Measurements from ENCODE around the gene TGFBR3. TPM values are rescaled to one million over a fixed set of nuclear protein-coding genes. Genes with fewer than 3 reads are reported as not detected.

Gene TGFBR3
- total and polyA plus RNA-seq, 2 of the 13 experiments (the other 11 are each of a cell fraction or from before 2014, with no cell fraction given), result 76.5 to 195 TPM

DNA sequence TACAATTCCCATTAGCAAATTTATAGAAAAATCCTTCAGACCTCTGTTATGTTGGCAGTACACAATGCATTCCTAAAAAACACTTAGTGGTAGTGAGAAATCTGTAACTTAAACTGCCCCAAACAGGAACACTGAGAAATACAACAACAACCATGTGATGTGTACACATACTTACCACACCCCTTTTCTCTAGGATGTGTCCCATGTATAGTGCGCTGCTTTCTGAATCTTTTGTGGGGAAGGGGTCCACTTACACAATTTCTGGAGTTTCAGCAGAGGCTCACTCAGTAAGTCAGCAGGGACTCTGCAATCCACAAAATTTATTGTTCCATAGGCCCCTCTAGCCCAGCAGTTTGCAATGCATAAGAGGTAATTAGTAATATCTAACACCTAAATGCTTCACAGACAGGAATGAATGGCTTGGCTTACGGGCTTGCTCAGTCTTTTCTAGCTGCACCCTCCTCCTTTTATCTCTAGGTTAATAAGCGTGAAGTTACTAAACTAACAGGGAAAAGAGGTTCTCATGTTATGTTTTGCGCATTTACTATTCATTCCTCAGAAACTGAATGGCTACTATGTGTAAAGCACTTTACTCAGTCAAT lies 115.2 kb downstream of the TGFBR3 start:
- DNase-seq (ENCODE audit: low spot score) (no peak), FAIRE-seq (no peak), ATAC-seq (no peak)
- no TSS peak for BruUV-seq (replicated peaks)
- TF ChIP-seq RBM22 (optimal IDR thresholded peaks at IDR 0.05; ENCODE audit: low read length), result peak; percentile 94
- TF ChIP-seq HHEX (CRISPR knock-in tag; IDR thresholded peaks at IDR 0.05), result no peak
- Histone ChIP-seq H3K4me2 (ENCODE audit: low read depth, low read length) (no peak overlapping the region), H3K9me3 (ENCODE audit: low read length) (no peaks in the 10 kb centered on the region), H3K27me3 (ENCODE audit: control insufficient read depth in 1 of 2, insufficient read depth in 2 of 2, low read length in 2 of 2) (no peaks in the 10 kb centered on the region), H3K79me2 (ENCODE audit: insufficient read depth, low read length) (peaks cover 40% of the 10 kb centered on the region), H4K20me1 (ENCODE audit: insufficient read depth, low read length) (peaks cover 4% of the 10 kb centered on the region; the same call in 1 of the 2 replicates), H3K4me1 (ENCODE audit: insufficient read depth, low read length) (peaks cover 52% of the 10 kb centered on the region), H3K9ac (ENCODE audit: insufficient read depth, low read depth, low read length) (no peak overlapping the region), H3K4me3 (replicated peaks in 1 of 3; ENCODE audit: insufficient read depth in 1 of 3, low read depth in 2 of 3, low read length in 3 of 3) (no peak overlapping the region), H3K36me3 (replicated peaks in 1 of 2; ENCODE audit: control insufficient read depth in 1 of 2, insufficient read depth in 2 of 2, low read length in 2 of 2) (peaks cover 8 to 54% of the 10 kb centered on the region in 2 experiments), H3K27ac (ENCODE audit: extremely low read length, insufficient read depth, low read length) (no peak overlapping the region), H2AFZ (ENCODE audit: low read length) (no peak overlapping the region)
- in situ Hi-C loops (cut with HindIII; ENCODE audit: extremely low pct_ligation_motif_present, low pct_unique_long_range_greater_than_20kb), result no loop called here
- intact Hi-C loops (cut with micrococcal nuclease; ENCODE audit: unreplicated experiment), result no loop called here
- WGBS (ENCODE audit: low lambda C conversion rate), result 96% methylated on average over 4 of the region's 4 CpGs
- ChIA-PET POLR2A (no interaction called here), CTCF (ENCODE audit: low intra/inter-chr PET ratio, low total read pairs) (no interaction called here)

DNA sequence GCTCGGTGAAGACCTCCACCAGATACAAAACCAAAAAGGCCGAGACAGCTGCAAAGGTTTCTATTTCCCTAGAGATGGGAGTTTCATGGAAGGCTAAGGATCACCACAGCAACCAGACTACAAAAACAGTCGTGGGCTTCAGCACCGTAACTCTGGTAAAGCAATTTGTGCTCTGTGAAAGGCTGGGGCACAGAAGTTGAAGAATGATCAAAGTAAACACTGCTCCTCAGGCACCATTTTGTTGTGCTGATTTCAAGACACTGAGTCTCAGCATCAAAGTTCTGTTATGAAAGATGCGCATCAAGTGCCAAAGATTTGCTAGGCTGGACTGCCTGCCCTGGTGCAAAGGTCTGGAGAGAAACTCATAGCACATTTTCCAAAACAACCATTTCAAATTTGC lies 116.2 kb downstream of the TGFBR3 start:
- Histone ChIP-seq H3K79me2 (ENCODE audit: insufficient read depth, low read length) (peaks cover 39% of the 10 kb centered on the region), H3K9me3 (ENCODE audit: low read length) (no peaks in the 10 kb centered on the region), H3K4me2 (ENCODE audit: low read depth, low read length) (no peak overlapping the region), H3K4me1 (ENCODE audit: insufficient read depth, low read length) (peaks cover 62% of the 10 kb centered on the region), H3K27me3 (ENCODE audit: control insufficient read depth in 1 of 2, insufficient read depth in 2 of 2, low read length in 2 of 2) (no peaks in the 10 kb centered on the region), H3K9ac (ENCODE audit: insufficient read depth, low read depth, low read length) (no peak overlapping the region), H3K27ac (ENCODE audit: extremely low read length, insufficient read depth, low read length) (no peak overlapping the region), H4K20me1 (ENCODE audit: insufficient read depth, low read length) (peaks cover 4% of the 10 kb centered on the region; the same call in 1 of the 2 replicates), H3K4me3 (replicated peaks in 1 of 3; ENCODE audit: insufficient read depth in 1 of 3, low read depth in 2 of 3, low read length in 3 of 3) (no peak overlapping the region), H3K36me3 (replicated peaks in 1 of 2; ENCODE audit: control insufficient read depth in 1 of 2, insufficient read depth in 2 of 2, low read length in 2 of 2) (peaks cover 9 to 53% of the 10 kb centered on the region in 2 experiments), H2AFZ (ENCODE audit: low read length) (no peak overlapping the region)
- ChIA-PET POLR2A (no interaction called here), CTCF (ENCODE audit: low intra/inter-chr PET ratio, low total read pairs) (no interaction called here)
- no TSS peak for BruUV-seq (replicated peaks)
- TF ChIP-seq RBM22 (optimal IDR thresholded peaks at IDR 0.05; ENCODE audit: low read length) (peak; percentile 71), NFKBIZ (CRISPR knock-in tag; IDR thresholded peaks at IDR 0.05) (no peak)
- no peak for DNase-seq (ENCODE audit: low spot score)
- 99% methylated on average over 5 of the region's 5 CpGs for WGBS (ENCODE audit: low lambda C conversion rate)
- ATAC-seq, result no peak
- intact Hi-C loops (cut with micrococcal nuclease; ENCODE audit: unreplicated experiment), result loop anchor here (10.0 kb wide), 1 partner anchor 115 kb away; the partner anchor contains the start of gene TGFBR3
- no peak for FAIRE-seq
- in situ Hi-C loops (cut with HindIII; ENCODE audit: extremely low pct_ligation_motif_present, low pct_unique_long_range_greater_than_20kb), result no loop called here
